GM21786 (cell line): ENCODE measurements around the gene MRPL39.
"Not testable (repeated sequence)": the region's sequence is repeated elsewhere in the genome, so short reads cannot be mapped to it uniquely, and the experiment has no call there.

Source experiments
- ATAC-seq: cut with Tn5 transposase; IDR thresholded peaks from one replicate; pipeline ENCODE4 v1.9.1; 2021; ENCODE audit not compliant: unreplicated experiment

The MRPL39 gene

DNA sequence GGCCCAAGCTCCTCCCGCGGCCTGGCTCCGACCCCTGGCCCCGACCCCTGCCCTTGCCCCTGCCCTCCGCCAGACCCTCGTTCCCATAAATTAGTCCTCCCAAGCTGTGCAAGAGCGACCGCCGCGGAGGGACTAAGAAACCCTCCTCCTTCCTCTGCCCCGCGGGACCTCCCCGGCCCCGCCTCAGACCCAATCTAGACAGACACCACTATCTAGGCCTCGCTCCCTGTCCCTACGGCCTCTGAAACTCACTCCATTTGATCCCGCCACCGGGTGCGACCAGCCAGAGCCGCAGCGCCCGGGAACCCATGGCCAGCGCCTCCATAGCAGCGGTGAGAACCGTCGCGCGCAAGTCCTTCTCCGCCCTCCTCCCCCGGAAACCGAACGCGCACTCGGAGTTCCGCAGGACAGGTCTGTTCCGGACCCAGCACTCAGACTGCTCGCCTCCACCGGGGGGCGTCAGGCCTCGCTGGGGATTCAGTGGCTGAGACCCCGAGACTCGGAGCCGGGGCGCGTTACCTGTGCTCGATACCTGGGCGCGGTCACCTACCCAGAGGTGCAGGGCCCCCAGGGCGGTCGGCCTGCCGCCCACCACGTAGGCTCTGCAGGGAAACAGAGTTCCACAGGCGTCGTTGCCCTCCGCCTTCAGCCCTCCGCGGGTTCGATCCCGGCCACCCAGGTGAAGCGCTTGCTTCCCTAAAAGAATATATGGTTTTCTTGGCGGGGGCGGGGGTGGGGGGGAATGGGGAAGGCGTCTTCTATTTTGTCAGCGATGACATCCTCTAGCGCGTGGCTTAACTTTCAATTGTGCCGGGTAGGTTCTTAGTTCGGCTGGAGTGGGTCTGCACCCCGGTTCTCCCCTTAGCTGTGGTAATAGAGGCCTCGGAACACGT lies at the start of gene MRPL39:
Gene MRPL39 (minus strand): TSS at position 331 of the 893 bp plus-strand sequence. CDS start 6 bp downstream, at position 325.
- peak; percentile 93 for ATAC-seq

DNA sequence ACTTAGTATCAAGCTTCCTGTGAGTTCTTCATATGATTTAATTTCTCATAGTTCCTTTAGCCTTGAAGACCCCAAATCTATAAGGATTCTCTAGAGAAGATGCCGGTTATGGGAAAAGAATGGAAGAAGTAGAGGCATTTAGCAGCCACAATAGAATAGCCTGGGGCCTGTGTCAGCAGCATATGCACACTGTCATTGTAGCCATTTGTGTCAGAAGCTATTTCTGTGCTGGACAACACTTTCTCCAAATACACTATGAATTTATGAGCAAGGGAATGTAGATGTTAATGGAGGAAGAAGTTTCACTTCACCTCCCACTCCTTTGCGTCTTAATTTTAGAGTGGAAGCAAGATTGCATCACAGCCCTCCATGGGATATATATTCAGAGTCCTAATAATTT lies 49.1 kb upstream of the MRPL39 start:
- no peak for ATAC-seq

DNA sequence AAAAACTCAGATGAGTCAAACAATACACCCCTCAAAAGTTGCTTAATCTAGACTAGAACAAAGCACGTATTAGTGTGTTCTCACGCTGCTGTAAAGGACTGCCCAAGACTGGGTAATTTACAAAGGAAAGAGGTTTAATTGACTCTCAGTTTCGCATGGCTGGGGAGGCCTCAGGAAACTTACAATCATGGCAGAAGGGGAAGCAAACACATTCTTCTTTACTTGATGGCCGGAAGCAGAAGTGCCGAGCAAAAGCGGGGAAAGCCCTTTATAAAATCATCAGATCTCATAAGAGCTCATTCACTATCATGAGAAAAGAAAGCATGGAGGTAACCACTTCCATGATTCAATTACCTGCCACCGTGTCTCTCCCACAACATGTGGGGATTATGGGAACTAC lies 41.9 kb upstream of the MRPL39 start:
- ATAC-seq = no peak

DNA sequence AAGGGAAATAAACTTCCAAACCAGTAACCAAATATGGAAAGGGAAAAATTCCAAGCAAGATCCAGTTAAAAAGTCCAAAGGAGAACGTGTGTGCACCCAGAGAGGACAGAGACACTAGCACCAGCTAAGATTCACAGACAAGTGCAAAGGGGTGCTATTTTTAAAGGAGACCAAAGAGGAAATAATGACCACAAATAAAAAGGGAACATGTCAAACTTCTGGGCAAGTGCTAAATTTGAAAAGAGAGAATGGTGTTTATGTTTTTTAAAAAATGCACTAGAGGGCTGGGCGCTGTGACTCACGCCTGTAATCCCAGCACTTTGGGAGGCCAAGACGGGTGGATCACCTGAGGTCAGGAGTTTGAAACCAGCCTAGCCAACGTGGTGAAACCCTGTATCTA lies 40.4 kb upstream of the MRPL39 start:
- no peak for ATAC-seq

DNA sequence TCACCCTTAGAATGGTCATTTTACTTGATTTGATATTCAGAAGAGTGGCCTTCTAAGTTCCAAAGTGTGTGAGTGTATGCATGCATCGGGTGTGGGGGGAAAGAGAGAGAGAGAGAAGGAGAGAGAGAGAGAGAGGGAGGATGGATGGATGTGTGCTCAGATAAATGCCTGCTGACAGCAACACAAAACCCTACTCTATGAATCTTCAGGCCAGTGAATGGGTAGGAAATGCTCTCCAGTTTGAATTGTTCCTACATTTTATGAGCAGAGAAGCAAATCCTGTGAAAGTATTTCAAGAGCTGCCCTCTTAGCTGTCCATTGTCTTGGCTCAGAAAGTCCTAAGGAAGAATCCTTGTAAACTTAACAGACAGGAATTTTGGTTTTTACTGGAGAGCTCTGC lies 39.2 kb upstream of the MRPL39 start:
- no peak for ATAC-seq

DNA sequence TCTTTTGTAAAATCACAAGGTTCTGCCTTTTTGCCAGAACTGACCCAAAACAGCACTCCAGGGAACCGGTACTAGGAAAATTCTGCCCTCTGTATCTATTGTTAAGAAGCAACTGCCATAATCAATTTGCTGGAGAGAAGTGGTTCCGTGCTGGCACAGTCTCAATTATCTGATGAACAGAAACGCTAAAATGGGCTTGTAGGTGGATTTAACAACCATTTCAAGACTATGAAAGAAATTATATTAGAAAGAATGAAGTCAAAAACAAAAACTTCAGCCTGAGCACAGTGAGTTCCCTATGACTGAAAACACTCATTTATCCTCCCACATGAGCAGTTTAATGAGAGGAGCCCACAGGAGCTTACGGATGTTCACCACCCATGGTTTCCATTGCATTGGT lies 36.2 kb upstream of the MRPL39 start:
- no peak for ATAC-seq

DNA sequence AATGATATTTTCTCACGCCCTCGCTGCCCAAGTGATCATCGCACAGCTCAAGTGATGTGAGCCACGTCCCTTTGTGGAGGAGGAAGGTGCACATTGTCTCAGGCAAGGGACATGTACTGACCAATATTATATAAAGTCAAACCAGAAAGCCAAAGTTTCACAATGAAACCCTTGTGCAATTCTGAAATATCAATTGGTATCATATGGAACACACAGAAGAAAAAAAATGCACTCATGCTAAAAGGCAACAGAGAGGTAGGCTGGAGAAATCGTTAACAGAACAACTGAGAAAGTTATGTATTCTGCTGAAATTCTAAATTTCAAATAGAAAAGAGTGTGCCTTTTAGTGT lies 33.6 kb upstream of the MRPL39 start:
- no peak for ATAC-seq

DNA sequence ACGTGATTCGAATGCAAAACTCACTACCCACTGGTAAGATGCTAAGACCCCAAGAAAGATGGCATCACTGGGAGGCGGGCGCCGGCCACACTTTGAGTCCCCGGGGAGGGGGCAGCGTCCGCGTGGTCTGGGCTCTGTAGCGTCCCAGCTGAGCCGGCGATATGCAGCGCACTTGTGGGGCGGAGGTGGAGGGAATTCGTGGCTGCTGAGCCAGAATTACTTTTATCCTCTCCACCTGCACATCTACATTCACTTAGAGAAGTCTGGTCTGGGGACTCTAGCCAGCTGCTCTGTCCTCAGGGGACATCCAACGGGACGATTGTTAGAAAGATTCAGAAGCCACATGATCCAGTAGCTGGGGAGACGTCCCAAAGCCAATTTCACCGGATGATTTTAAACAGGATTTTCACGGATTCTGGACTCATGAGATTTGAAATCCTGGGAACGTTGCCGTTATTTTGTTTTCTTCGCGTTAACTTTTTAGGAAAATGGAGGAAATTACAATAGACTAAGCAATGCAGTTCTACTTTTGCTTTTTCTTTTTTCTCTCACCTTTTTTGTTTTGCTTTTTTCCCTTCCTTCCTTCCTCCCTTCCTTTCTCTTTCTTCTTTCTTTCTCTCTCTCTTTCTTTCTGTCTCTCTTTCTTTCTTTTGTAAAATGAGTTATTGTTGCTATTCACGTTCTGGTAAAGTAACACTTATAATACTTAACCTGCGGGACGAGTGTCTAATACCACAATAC lies 33.1 kb upstream of the MRPL39 start:
- peak; percentile 20 for ATAC-seq

DNA sequence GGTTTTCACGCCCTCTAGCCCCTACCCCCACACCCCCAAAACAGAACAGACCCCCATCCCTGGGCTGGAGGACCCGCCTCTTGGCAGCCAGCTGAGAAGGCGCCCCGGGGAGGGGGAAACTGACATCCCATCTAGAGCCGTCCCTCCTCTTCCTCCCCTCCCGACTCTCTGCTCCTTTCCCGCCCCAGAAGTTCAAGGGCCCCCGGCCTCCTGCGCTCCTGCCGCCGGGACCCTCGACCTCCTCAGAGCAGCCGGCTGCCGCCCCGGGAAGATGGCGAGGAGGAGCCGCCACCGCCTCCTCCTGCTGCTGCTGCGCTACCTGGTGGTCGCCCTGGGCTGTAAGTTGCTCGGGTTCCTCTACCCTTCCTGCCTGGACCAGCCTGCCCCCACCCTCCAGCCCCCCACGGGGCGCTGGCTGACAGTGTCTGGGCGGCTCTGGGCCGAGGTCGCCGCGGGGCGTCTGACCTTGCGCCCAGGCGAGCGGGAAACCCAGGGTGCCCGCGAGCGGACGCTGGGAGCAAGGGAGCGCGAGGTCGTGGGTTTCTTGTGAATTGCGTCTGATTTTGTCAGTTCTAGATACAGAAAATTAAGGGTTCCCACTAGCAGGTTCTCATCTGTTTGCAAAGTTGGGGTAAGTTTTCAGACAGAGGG lies 32.4 kb upstream of the MRPL39 start:
- peak; percentile 78 for ATAC-seq

DNA sequence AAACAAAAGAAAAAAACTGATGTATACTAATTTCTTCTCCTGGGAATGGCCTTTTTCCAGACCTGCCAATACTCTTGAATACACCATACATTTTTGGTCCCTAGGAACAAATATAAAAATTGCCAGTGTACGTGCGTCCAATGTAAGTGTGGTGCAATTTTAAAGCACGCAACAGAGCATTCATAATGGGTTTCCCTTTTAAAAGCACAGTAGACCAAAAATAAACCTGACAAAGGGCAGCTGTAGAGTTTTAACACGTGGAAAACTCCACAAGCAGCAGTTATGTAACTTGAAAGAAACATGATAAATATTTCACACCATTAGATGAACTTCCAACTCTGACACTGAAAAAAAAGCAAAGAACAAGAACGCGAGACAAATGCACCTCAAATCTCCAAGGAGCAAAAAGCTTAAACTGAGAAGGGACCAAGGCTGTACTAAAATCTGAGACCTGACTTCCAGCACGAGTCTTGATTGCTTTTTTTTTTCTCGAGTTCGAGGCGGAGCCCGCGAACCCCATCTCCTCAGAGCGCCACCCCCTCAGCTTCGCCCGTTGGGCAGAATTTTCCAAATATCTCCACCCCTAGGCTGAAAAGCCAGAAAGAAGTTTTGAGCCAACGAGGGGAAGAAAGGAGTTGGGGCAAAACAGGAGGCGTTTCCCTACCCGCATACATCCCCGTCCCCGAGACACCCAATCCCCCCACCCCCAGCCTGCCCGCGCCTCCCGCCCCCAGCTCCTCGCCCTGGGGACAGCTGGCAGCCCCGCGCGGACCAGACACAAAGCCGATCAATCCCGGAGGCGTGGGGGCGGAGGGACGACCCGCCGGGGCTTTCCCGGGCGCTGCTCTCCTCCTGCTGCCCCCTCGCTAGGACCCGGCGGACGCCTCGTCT lies 31.6 kb upstream of the MRPL39 start, which contains the start of gene JAM2:
Gene JAM2 (plus strand): TSS at position 599 of the 891 bp plus-strand sequence. CDS start 564 bp downstream, outside the sequence.
- ATAC-seq = peak; percentile 43

DNA sequence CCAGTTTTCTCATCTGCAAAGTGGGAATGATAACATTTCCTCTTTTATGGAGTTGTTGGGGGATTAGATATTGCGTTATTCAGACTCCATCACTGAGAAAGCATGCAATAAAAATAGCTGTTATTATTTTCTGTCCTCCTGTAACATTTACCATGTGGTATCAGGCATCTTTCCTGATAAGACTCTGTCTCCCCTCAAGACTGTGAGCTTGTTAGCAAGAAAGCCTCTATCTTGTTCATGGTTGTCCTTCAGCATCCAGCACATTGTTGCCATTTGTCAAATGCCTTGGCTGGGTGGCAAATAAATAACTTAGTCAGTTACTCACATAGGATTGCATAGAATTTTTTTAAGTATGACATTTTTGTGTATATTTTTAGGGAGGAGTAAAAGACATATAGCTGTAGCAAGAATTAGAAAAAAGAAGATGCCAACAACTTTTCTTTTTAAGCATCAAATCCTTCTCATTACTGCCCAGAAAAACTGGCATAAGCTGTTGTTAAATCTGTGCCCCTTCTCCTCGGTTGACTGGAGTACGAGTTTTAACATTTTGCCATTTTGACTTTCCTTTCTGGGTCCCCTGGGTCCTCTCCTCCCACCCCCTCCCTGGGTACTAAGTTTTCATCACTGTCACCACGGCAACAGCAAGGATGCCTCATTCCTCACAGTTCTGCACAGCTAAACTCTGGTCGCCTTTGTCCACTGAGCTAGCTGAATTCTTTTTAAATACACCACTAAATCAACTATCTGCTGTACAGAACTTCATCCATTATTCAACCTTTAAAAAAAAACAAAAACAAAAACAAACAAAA lies 30.8 kb upstream of the MRPL39 start:
- no peak for ATAC-seq

DNA sequence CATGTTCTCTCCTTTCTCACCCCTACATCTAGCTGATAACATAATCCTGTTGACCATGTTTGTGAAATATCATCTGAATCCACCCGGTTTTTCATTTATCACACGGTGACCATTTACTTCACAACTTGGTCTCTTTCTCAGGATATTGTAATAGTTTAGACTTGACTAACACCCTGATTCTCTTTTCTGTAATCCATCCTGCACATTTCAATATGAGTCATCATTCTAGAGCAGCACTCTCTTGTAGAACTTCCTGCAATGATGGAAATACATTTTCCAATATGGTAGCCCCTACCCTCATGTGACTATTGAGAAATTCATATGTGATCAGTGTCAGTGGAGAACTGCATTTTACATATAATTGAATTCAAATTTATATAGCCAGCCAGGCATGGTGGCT lies 29.4 kb upstream of the MRPL39 start:
- no peak for ATAC-seq

DNA sequence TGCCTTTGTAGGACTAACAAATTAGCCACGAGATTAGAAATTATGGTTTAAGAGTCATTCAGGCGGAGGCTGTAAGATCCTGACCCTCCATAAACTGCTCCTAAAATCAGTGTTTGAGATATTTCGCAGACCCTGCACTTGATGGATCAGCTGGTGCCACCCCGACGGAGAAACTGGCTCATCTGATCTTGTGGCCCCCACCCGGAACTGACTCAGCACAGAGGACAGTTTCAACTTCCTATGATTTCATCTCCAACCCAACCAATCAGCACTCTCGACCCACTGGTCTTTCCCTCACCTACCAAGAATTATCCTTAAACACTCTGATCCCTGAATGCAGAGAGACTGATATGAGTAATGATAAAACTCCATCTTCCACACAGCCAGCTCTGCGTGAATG lies 28.0 kb upstream of the MRPL39 start:
- no peak for ATAC-seq

DNA sequence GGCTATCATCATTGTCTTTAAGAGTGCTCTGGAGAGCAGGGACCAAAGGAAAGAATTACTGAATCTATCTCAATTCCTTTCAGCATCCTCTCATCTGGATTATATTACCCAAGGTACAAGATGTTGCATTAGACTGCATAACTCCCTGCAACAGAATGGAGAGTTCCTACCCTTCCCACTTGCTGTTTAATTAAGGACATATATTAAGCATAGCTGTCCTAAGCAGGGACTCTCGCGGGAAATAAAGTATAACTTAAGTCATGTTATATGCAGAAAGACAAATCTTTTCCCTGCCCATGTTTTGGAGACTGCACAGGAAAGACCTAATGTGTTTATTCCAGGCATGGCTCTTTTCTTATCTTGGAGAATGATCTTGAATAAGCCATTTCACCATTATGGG lies 25.0 kb upstream of the MRPL39 start:
- no peak for ATAC-seq

DNA sequence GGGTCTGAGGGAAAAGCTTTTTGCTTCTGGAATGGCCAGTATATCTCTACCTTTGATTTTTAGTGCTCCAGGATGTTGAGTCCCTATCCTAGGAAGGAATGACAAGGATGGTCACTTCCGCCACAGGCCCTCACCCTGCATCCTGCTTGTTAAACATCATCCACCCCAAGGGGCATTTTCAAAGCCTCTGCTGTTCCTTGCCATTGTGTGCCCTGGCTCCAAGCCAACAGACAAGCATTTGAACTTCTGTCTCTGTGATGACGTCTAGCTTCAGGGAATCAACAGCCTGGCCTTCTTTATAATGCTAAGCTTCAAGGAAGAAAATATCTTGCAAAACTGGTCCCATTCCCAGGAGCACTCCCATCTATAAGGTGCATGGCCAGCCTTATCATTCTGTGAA lies 19.5 kb upstream of the MRPL39 start:
- no peak for ATAC-seq

DNA sequence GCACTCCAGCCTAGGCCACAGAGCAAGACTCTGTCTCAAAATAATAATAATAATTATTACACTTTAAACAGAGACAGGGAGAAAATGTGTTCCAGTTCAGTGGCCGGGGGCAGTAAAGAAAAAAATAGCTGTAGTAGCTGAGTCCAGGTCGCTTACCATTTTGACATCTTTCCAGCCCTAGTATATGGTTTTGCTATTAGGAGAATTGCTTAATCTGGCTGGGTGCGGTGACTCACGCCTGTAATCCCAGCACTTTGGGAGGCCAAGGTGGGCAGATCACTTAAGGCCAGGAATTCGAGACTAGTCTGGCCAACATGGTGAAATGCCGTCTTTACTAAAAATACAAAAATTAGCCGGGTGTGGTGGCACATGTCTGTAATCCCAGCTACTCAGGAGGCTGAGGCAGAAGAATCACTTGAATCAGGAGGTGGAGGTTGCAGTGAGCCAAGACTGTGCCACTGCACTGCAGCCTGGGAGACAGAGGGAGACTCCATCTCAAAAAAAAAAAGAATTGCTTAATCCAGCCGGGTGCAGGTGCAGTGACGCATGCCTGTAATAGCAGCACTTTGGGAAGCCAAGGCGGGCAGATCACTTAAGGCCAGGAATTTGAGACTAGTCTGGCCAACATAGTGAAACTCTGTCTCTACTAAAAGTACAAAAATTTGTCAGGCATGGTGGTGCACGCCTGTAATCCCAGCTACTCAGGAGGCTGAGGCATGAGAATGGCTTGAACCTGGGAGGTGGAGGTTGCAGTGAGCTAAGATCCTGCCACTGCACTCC lies 18.7 kb upstream of the MRPL39 start:
- ATAC-seq = not testable (repeated sequence)

DNA sequence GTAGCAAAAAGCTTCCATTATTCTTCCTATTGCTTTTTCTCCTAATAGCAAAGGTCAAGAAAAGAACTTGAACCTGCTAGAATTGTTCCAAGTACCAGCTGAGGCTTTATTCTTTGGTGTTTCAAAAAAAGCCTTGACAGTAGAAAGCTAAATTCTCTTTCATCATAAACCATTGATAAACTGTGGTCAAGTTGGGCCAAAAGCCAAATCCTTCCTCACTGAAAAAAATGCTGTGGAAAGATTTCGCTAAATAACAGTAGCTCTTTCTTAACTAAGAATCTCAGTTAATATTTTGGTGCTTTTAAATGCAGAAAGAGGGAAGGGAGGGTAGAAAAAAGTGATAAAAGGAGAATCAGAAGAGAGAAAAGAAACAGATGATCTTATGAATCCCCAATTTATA lies 17.8 kb upstream of the MRPL39 start:
- ATAC-seq = no peak

DNA sequence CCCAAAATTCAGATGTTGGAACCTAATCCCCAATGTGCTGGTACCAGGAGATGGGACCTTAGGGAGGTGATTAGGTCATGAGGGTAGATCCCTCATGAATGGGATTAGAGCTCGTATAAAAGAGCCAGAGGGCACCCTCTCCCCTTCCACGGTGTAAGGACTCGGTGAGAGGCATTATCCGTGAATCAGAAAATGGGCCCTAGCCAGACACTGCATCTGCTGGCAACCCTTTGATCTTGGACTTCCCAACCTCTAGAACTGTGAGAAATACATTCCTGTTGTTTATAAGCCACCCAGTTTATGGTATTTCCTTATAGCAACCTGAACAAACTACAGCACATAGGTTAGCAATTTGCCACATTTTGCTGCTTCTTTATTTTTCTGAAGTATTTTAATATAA lies 17.2 kb upstream of the MRPL39 start:
- ATAC-seq = no peak

DNA sequence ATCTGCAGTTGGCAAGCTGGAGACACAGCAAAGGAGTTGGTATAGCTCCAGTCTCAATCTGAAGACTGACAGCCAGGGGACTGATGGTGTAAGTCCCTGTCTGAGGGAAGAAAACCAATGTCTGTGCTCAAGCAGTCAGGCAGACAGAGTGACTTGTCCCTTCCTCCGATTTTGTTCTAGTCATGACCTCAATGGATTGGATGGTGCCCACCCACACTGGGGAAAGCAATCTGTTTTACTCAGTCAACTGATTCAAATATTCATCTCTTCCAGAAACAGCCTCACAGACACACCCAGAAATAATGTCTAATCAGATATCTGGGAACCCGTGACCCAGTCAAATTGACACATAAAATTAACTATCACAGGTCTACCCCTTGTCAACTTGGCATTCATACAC lies 11.9 kb upstream of the MRPL39 start:
- no peak for ATAC-seq
